ENCODE measurements around the gene CDK4.

The CDK4 gene

GRCh38 chr12:57740656-57741412 lies 11.3 kb downstream of the CDK4 start:
- Histone ChIP-seq H3K27me3 (ENCODE audit: control insufficient read depth in 2 of 2, insufficient read depth in 2 of 2, low read length in 2 of 2) (peaks cover 17 to 42% of the 10 kb centered on the region in 2 donors), H3K9ac (ENCODE audit: low read depth in 1 of 2, low read length in 2 of 2) (no peak overlapping the region), H3K4me3 (ENCODE audit: low read length in 2 of 2) (peak overlapping the region in 1 of 2 donors; percentile 80), H3K9me3 (ENCODE audit: control insufficient read depth in 2 of 2, low read length in 2 of 2) (no peaks in the 10 kb centered on the region), H3K27ac (ENCODE audit: low read depth in 2 of 2, low read length in 2 of 2) (no peak overlapping the region), H3K36me3 (ENCODE audit: control insufficient read depth in 2 of 2, insufficient read depth in 2 of 2, low read length in 2 of 2) (no peaks in the 10 kb centered on the region), H3K4me1 (ENCODE audit: control insufficient read depth in 2 of 2, insufficient read depth in 2 of 2, low read length in 2 of 2) (peaks cover 15 to 17% of the 10 kb centered on the region in 2 donors)

- Histone ChIP-seq H3K4me3 (ENCODE audit: low read length in 2 of 2) (no peak overlapping the region), H3K9ac (ENCODE audit: low read depth in 1 of 2, low read length in 2 of 2) (no peak overlapping the region), H3K36me3 (ENCODE audit: control insufficient read depth in 2 of 2, insufficient read depth in 2 of 2, low read length in 2 of 2) (no peaks in the 10 kb centered on the region), H3K9me3 (ENCODE audit: control insufficient read depth in 2 of 2, low read length in 2 of 2) (no peaks in the 10 kb centered on the region), H3K27ac (ENCODE audit: low read depth in 2 of 2, low read length in 2 of 2) (no peak overlapping the region), H3K27me3 (ENCODE audit: control insufficient read depth in 2 of 2, insufficient read depth in 2 of 2, low read length in 2 of 2) (peaks cover 24 to 50% of the 10 kb centered on the region in 2 donors), H3K4me1 (ENCODE audit: control insufficient read depth in 2 of 2, insufficient read depth in 2 of 2, low read length in 2 of 2) (peaks cover 10 to 11% of the 10 kb centered on the region in 2 donors)
Measured at GRCh38 chr12:57739914-57740538, 12.1 kb downstream of the CDK4 start.

GRCh38 chr12:57739387-57739786 lies 12.7 kb downstream of the CDK4 start:
- Histone ChIP-seq H3K9me3 (ENCODE audit: control insufficient read depth in 2 of 2, low read length in 2 of 2) (no peaks in the 10 kb centered on the region), H3K27ac (ENCODE audit: low read depth in 2 of 2, low read length in 2 of 2) (no peak overlapping the region), H3K36me3 (ENCODE audit: control insufficient read depth in 2 of 2, insufficient read depth in 2 of 2, low read length in 2 of 2) (no peaks in the 10 kb centered on the region), H3K27me3 (ENCODE audit: control insufficient read depth in 2 of 2, insufficient read depth in 2 of 2, low read length in 2 of 2) (peaks cover 29 to 54% of the 10 kb centered on the region in 2 donors), H3K4me3 (ENCODE audit: low read length in 2 of 2) (no peak overlapping the region), H3K4me1 (ENCODE audit: control insufficient read depth in 2 of 2, insufficient read depth in 2 of 2, low read length in 2 of 2) (peaks cover 8 to 11% of the 10 kb centered on the region in 2 donors), H3K9ac (ENCODE audit: low read depth in 1 of 2, low read length in 2 of 2) (no peak overlapping the region)

- Histone ChIP-seq H3K27ac (ENCODE audit: low read depth in 2 of 2, low read length in 2 of 2) (no peak within 1 kb of the TSS), H3K9me3 (ENCODE audit: control insufficient read depth in 2 of 2, low read length in 2 of 2) (no peaks in the 10 kb centered on the region), H3K36me3 (ENCODE audit: control insufficient read depth in 2 of 2, insufficient read depth in 2 of 2, low read length in 2 of 2) (no peaks in the 10 kb centered on the region), H3K4me3 (ENCODE audit: low read length in 2 of 2) (no peak within 1 kb of the TSS), H3K4me1 (ENCODE audit: control insufficient read depth in 2 of 2, insufficient read depth in 2 of 2, low read length in 2 of 2) (peaks cover 2 to 8% of the 10 kb centered on the region in 2 donors), H3K9ac (ENCODE audit: low read depth in 1 of 2, low read length in 2 of 2) (no peak within 1 kb of the TSS), H3K27me3 (ENCODE audit: control insufficient read depth in 2 of 2, insufficient read depth in 2 of 2, low read length in 2 of 2) (peaks cover 35 to 60% of the 10 kb centered on the region in 2 donors)
Measured at GRCh38 chr12:57738661-57739237, 13.4 kb downstream of the CDK4 start, which contains the start of gene AGAP2. Gene AGAP2 (minus strand): TSS chr12:57738742. CDS start chr12:57738246, 496 bp downstream.

- Histone ChIP-seq H3K4me3 (ENCODE audit: low read length in 2 of 2) (no peak overlapping the region), H3K27ac (ENCODE audit: low read depth in 2 of 2, low read length in 2 of 2) (no peak overlapping the region), H3K36me3 (ENCODE audit: control insufficient read depth in 2 of 2, insufficient read depth in 2 of 2, low read length in 2 of 2) (no peaks in the 10 kb centered on the region), H3K4me1 (ENCODE audit: control insufficient read depth in 2 of 2, insufficient read depth in 2 of 2, low read length in 2 of 2) (peaks cover 2 to 8% of the 10 kb centered on the region in 2 donors), H3K27me3 (ENCODE audit: control insufficient read depth in 2 of 2, insufficient read depth in 2 of 2, low read length in 2 of 2) (peaks cover 35 to 62% of the 10 kb centered on the region in 2 donors), H3K9me3 (ENCODE audit: control insufficient read depth in 2 of 2, low read length in 2 of 2) (no peaks in the 10 kb centered on the region), H3K9ac (ENCODE audit: low read depth in 1 of 2, low read length in 2 of 2) (no peak overlapping the region)
Measured at GRCh38 chr12:57737467-57738460, 14.3 kb downstream of the CDK4 start.

- H3K9me3 ChIP-seq (ENCODE audit: control insufficient read depth in 2 of 2, low read length in 2 of 2) = no peaks in the 10 kb centered on the region
- no peak overlapping the region for H3K9ac ChIP-seq (ENCODE audit: low read depth in 1 of 2, low read length in 2 of 2)
- no peaks in the 10 kb centered on the region for H3K36me3 ChIP-seq (ENCODE audit: control insufficient read depth in 2 of 2, insufficient read depth in 2 of 2, low read length in 2 of 2)
- peaks cover 38 to 59% of the 10 kb centered on the region in 2 donors for H3K27me3 ChIP-seq (ENCODE audit: control insufficient read depth in 2 of 2, insufficient read depth in 2 of 2, low read length in 2 of 2)
- H3K27ac ChIP-seq (ENCODE audit: low read depth in 2 of 2, low read length in 2 of 2) = no peak overlapping the region
- peaks cover 0 to 4% of the 10 kb centered on the region in 2 donors for H3K4me1 ChIP-seq (ENCODE audit: control insufficient read depth in 2 of 2, insufficient read depth in 2 of 2, low read length in 2 of 2)
- no peak overlapping the region for H3K4me3 ChIP-seq (ENCODE audit: low read length in 2 of 2)
Measured at GRCh38 chr12:57736741-57737466, 15.2 kb downstream of the CDK4 start.

- H3K4me1 ChIP-seq (ENCODE audit: control insufficient read depth in 2 of 2, insufficient read depth in 2 of 2, low read length in 2 of 2) = peaks cover 0 to 4% of the 10 kb centered on the region in 2 donors
- no peaks in the 10 kb centered on the region for H3K9me3 ChIP-seq (ENCODE audit: control insufficient read depth in 2 of 2, low read length in 2 of 2)
- H3K27me3 ChIP-seq (ENCODE audit: control insufficient read depth in 2 of 2, insufficient read depth in 2 of 2, low read length in 2 of 2) = peaks cover 38 to 51% of the 10 kb centered on the region in 2 donors
- H3K27ac ChIP-seq (ENCODE audit: low read depth in 2 of 2, low read length in 2 of 2) = no peak overlapping the region
- H3K4me3 ChIP-seq (ENCODE audit: low read length in 2 of 2) = no peak overlapping the region
- peaks cover 0 to 3% of the 10 kb centered on the region in 2 donors for H3K36me3 ChIP-seq (ENCODE audit: control insufficient read depth in 2 of 2, insufficient read depth in 2 of 2, low read length in 2 of 2)
- H3K9ac ChIP-seq (ENCODE audit: low read depth in 1 of 2, low read length in 2 of 2) = no peak overlapping the region
Measured at GRCh38 chr12:57735952-57736740, 16.0 kb downstream of the CDK4 start.

- no peak overlapping the region for H3K4me3 ChIP-seq (ENCODE audit: low read length in 2 of 2)
- H3K27me3 ChIP-seq (ENCODE audit: control insufficient read depth in 2 of 2, insufficient read depth in 2 of 2, low read length in 2 of 2) = peaks cover 38 to 47% of the 10 kb centered on the region in 2 donors
- H3K27ac ChIP-seq (ENCODE audit: low read depth in 2 of 2, low read length in 2 of 2) = no peak overlapping the region
- H3K9ac ChIP-seq (ENCODE audit: low read depth in 1 of 2, low read length in 2 of 2) = no peak overlapping the region
- H3K4me1 ChIP-seq (ENCODE audit: control insufficient read depth in 2 of 2, insufficient read depth in 2 of 2, low read length in 2 of 2) = peaks cover 0 to 4% of the 10 kb centered on the region in 2 donors
- peaks cover 0 to 7% of the 10 kb centered on the region in 2 donors for H3K36me3 ChIP-seq (ENCODE audit: control insufficient read depth in 2 of 2, insufficient read depth in 2 of 2, low read length in 2 of 2)
- no peaks in the 10 kb centered on the region for H3K9me3 ChIP-seq (ENCODE audit: control insufficient read depth in 2 of 2, low read length in 2 of 2)
Measured at GRCh38 chr12:57735198-57735855, 16.8 kb downstream of the CDK4 start.

All from mucosa of rectum (tissue), 2 donors.